ENCODE data around the gene TLR2. TPM values are rescaled to one million over a fixed set of nuclear protein-coding genes. Genes with fewer than 3 reads are reported as not detected.

The TLR2 gene
- total and polyA plus RNA-seq, 5 donors from 2014 or later: 0.55 to 1.4 (median 0.69) TPM; not detected in 1

- peak overlapping the region; percentile 81 to 94 (median 86) for H3K27ac Mint-ChIP-seq
- peaks cover 37% of the 10 kb centered on the region for H3K27me3 Mint-ChIP-seq
- ATAC-seq (ENCODE audit: low read depth in 2 of 2) (peak; percentile 64 to 73), DNase-seq (peak in 2 of 3 donors; percentile 50 to 75)
- peaks cover 5 to 64% (median 24%) of the 10 kb centered on the region in 4 donors for H3K4me1 Mint-ChIP-seq
- H3K4me3 ChIP-seq (ENCODE audit: low read depth, low read length): peak overlapping the region; percentile 41
- peaks cover 0 to 5% (median 0%) of the 10 kb centered on the region in 7 donors for H3K9me3 Mint-ChIP-seq
- H3K4me3 Mint-ChIP-seq: peak overlapping the region; percentile 18 to 92 (median 50)
- no peaks in the 10 kb centered on the region for H3K36me3 ChIP-seq (ENCODE audit: control insufficient read depth, insufficient read depth, low read length)
- peak overlapping the region; percentile 60 for H3K27ac ChIP-seq (ENCODE audit: insufficient read depth, low read length, poor library complexity, severe bottlenecking)
- H3K36me3 Mint-ChIP-seq: peaks cover 5% of the 10 kb centered on the region
- peaks cover 10% of the 10 kb centered on the region for H3K27me3 ChIP-seq (ENCODE audit: control insufficient read depth, insufficient read depth, low read length)
- no peaks in the 10 kb centered on the region for H3K9me3 ChIP-seq (ENCODE audit: control insufficient read depth in 2 of 2, low read length in 2 of 2)
- peaks cover 11% of the 10 kb centered on the region for H3K4me1 ChIP-seq (ENCODE audit: control insufficient read depth, insufficient read depth, low read length, poor library complexity, severe bottlenecking)
Measured at GRCh38 chr4:153755186-153755585, 71.1 kb downstream of the TLR2 start.

Other genes with a start within 250 kb of the TLR2 start
- 86.4 TPM for gene TMEM131L, start 217.9 kb upstream of the TLR2 start, total RNA-seq
- gene TMEM131L, start 217.9 kb upstream of the TLR2 start, polyA plus RNA-seq: 10 to 100 TPM; 35.5 to 48.4 (median 40.1) TPM
- 2.1 TPM for gene RNF175, start 75.7 kb downstream of the TLR2 start, total RNA-seq
- gene RNF175, start 75.7 kb downstream of the TLR2 start, polyA plus RNA-seq: 10 to 100 TPM in 2 of 4 donors, 1 to 10 TPM in 2; 5.7 to 17.3 (median 10.3) TPM
- gene SFRP2, start 104.8 kb downstream of the TLR2 start, total RNA-seq: not detected
- gene SFRP2, start 104.8 kb downstream of the TLR2 start, polyA plus RNA-seq: not detected

All from CD4-positive, CD25-positive, alpha-beta regulatory T cell (primary cell).